IPS-NIHi11 (cell line): ENCODE measurements around the gene LSM2.

Experiments used
- DNase-seq: peaks from one replicate; pipeline ENCODE4 v3.0.0; 2012; ENCODE audit warnings: mixed read lengths, low spot score

LSM2 gene

DNA sequence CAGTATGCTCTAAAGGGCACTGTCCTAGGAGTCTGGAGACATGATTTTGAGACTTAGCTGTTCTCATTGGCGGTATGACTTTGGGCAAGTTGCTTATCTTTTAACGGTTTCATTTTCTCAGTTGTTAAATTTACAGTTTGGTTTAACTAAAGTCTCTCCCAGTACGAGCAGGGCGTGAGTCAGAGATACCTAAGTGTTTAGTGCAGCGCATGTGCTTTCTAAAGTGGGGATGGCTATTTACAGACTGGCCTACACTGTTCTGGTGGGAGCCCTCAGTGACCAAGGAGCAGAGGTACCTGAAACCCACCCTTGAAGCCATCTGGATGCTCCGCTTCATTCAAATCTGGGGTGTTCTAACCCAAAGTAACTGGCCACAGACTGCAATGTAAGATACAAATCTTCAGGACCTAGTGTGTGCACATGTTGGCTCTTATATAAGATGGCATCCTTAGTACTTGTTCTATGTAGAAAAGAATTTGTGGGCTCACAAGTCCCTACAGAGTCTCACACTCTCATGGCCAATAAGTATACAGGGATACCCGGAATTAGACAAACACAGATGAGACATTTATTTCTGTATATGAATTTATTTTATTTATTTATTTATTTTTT, 56.2 kb downstream of the LSM2 start:
- DNase-seq = no peak

DNA sequence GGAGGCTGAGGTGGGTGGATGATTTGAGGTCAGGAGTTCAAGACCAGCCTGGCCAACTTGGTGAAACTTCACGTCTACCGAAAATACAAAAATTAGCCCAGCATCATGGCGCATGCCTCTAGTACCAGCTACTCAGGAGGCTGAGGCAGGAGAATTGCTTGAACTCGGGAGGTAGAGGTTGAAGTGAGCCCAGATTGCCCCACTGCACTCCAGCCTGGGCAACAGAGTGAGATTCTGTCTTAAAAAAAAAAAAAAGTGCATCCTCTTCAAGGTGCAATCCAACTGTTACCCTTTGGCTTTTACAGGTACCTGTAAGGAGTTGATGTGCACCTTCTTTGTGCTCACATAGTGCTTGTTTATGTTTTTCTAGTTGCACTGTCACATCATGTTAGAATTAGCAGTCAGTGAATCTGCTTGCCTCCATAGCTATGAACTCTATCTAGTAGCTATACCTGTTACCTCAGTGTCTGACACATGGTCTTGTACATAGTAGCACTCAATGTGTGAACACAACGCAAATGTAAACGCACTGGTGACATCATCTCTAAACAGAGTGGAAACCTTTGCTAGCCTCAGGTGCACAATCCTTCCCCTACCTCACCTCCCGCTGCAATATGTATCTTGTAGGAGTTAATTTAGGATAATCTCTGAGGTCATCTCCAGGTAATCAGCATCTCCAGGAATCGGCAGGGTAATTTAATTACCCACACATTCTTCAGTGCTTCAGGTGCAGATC, 57.3 kb downstream of the LSM2 start:
- no peak for DNase-seq
